COLO668 (cell line): ENCODE results near the gene CBX8.

Experiments used
- DNase-seq: peaks from one replicate; lab custom pipeline; 2025; ENCODE audit not compliant: unreplicated experiment; lab: John Stamatoyannopoulos, UW

Gene CBX8

DNA sequence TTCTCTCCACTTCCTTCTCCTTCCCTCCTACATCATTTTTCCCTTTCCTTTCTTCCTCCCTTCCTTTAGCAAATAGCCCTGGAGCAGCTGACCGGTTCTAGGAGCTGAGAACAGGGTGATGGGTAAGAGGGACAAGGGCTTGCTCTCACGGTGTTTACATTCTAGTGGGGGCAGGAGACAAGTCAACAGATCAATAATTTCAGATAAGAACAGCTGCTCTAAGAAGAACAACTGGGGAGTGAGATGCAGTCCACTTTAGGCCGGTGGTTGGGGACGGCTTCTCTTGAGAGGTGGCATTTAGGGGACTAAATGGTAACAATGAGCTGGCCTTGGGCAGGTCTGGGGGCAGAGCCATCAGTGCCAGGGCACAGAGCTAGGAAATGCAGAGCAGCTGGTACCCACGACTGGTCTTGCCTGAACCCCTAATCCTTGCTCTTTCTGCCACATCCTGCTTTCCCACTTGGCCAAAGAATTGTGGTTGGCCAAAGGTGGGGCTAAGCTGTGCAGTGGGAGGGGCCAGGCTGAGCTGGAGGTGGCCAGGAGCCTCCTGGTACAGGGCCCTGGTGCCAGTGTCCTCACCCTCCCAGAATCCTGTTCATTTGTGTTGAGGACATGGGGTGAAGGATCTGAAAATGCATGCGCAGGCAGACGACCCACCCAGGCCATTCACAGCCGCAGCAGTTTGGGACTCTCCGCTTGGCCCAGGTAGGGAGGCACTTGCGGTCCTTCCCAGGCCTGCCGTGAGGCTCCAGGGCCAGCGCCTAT is 24.6 kb upstream of the CBX8 start:
- no peak for DNase-seq

DNA sequence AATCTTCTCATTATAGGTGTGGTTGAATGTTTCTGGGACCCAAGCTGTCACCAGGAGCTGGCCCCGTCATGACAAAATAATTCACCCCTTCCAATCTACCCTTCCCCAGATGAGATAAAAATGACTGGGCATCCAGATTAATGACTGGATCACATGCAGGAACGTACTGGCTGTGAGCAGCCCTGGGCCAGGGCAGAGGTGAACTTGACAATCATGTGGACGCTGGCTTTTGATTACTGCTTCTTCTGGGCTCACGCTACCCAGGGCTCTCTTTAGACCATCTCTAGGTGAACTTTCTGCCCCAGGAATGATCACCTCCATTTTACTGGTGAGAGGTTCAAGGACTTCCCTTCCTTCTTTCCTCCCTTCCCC is 24.1 kb upstream of the CBX8 start:
- no peak for DNase-seq

- no peak for DNase-seq
Observed at GRCh38 chr17:79819534-79820276, 22.8 kb upstream of the CBX8 start.

GRCh38 chr17:79819085-79819484 is 22.2 kb upstream of the CBX8 start:
- DNase-seq, result no peak

DNA sequence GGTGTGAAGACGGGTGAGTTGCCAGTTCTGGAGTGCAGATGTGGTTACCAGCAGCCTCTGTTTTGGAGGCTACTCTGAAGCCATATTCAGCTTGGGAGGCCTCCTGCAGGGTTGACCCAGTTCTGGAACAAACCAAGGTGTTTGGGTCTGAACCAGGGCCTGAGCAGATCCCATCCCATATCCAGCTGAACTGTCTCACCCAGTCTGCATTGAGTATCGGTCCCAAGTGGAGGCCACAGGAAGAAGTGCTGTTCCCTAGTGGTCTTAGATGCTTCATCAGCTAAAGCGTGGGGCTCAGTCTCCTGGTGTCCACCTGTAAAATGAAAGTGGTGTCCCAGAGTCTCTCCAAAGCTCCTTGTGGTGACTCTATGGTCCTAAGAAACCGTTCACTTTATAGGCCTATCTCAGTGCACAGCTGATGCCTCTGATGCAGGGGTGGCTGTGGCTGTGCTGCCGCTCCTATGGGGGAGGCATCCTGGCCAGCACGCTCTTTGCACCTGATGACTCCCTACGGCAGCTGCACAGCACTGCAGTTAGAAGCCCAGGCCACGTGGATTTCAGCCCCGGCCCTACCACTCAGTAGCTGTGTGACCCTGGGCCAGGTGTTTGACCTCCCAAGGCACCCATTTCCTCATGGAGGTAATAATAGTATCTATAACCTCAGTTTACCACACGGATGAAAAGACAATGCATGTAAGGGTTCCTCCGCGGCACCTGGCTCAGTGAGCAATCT is 21.3 kb upstream of the CBX8 start:
- DNase-seq, result no peak

- DNase-seq, result no peak
Observed at GRCh38 chr17:79815836-79816461, 19.1 kb upstream of the CBX8 start.

- no peak for DNase-seq
Observed at GRCh38 chr17:79814974-79815835, 18.3 kb upstream of the CBX8 start.

DNA sequence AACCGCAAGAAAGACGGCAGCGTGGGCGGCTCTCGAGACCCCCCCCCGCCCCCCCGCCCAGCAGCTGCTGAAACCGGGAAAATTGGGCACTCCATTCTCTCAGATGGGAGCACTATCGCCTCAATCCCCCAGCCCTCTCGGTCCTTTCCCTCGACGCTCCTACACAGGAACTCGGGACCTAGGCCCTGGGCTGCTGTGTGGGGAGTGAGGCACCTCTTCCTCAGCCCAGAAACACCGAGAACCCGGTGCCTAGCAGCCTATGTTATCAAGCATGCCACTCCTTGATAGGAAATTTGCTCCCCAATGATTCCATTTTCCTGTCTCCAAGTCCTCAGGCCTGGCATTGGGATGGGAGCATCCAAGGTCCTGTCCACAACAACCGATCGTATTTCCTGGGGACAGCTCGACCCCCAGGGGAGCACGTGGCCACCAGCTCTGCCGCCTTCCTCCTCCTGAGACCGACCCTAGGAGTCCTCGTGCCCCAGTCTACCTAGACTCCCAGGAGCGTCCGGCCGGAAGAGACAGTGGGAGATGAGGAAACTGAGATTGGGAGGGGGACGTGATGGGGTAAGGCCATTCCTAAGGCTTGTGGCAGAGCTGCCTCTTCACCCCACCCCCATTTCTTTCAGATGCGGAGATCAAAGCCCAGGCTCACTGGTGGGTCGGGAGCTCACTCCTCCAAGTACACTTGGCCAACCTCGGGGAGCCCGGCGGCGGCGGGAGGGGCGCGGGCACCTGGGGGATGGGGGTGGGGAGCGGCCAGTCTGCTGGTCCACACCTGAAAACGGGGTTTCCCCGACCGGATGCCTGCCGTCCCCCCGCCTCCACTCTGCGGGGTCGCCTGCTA is 17.5 kb upstream of the CBX8 start:
- DNase-seq, result no peak

- DNase-seq, result peak; percentile 45
Observed at GRCh38 chr17:79813297-79814126, 16.6 kb upstream of the CBX8 start.

DNA sequence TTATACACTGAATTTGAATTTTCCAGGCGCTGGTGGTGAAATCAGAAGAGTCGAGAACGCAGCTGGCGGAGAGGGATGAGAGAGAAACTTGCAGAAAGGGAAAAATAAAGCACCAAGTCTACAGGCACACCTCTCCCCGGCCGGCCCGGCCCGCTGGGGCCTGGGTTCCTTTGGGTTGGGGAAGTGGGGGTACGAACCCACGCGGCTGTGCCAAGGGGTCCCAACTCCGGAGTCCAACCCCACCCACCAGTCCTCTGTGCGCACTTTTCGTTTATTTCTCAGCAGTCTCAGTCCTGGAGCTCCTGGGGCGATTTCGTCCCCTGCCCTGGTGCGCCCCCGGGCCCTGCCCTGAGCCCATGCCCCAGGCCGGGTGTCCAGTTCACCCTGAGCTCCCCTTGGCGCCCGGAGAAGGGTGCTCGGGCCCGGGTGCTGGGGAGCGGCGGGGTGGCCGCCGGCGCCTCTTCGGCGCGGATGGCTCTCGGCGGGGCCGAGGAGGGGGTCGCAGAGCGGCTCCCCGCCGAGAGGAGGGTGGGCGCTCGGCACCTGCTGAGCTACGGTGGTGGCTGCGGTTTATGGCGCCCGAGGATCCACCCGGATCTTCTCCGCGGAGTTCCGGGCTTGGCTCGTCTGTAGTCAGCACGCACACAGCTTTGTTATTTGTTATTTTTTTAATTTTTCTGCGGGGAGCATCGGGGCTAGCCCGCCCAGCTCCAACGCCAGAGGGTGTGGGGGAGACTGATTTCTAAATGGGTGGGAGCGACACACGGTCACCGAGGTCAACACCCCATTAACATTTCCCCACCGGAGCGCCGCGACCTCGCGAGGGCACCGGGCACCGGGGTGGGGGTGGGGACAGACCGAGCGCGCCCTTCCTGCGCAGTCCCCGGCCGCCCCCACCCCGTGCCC is 15.7 kb upstream of the CBX8 start:
- peak; percentile 45 for DNase-seq

DNA sequence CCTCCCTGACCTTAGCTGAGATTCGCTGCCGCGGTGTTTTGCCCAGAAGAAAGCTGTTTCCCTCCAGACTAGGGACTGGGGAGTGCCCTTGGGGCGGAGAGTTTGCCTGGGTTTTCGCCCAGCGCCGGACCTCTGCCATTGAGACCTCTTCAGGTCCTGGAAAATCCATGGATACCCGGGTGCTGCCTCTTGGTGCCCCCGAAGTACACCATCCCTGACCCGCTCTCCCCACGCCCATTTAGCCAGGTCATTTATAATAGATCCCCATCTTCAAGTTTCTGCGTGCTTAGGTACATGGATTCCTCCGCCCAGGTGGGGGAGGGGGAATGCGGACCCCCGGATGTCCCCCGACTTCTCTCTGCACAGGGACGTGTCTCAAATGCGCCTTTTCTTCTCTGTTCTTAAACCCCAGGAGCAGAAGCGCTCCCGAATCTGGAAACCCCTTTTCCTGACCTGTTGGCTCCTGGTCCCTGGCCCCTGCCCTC is 15.0 kb upstream of the CBX8 start:
- DNase-seq, result no peak

DNA sequence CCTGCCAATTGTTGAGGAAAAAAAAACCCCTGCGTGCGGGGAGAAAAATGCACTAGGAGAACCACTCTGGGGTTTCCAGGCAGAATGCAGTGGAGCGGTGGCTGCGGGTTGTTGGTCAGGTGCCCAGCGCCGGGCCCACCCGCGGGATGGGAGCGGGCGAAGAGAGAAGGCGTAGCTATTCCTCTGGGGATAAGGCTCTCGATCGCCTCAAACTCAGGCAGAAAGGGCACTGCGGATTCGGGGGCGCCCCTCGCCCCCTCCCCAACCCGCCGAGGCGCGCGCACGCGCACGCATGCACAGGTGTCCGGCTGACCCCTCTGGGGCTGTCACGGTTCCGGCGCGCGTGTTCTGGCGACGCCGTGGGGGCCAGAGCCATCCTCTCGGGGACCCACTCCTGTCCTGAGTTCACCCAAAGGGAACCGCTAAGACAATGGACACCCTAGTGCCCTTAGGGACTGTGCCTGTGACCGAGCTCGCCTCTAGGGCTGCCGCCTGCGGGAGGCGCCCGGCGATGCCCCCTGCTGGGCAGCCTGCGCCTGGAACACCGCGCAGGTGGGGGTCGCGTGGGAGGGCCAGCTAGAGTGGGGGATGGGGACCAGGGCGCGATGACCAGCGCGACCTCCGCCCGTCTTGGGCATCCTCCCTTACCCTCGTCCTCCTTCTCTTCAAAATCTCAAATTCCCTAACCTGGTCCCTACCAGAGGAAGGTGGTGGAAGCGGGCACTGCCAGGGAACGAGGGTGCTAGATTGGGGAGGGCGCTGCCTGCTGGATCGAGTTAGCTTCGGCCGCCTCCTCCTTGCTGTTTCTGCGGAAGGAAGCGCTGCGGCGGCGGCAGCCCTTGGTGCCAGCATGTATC is 14.4 kb upstream of the CBX8 start:
- peak; percentile 73 for DNase-seq

DNA sequence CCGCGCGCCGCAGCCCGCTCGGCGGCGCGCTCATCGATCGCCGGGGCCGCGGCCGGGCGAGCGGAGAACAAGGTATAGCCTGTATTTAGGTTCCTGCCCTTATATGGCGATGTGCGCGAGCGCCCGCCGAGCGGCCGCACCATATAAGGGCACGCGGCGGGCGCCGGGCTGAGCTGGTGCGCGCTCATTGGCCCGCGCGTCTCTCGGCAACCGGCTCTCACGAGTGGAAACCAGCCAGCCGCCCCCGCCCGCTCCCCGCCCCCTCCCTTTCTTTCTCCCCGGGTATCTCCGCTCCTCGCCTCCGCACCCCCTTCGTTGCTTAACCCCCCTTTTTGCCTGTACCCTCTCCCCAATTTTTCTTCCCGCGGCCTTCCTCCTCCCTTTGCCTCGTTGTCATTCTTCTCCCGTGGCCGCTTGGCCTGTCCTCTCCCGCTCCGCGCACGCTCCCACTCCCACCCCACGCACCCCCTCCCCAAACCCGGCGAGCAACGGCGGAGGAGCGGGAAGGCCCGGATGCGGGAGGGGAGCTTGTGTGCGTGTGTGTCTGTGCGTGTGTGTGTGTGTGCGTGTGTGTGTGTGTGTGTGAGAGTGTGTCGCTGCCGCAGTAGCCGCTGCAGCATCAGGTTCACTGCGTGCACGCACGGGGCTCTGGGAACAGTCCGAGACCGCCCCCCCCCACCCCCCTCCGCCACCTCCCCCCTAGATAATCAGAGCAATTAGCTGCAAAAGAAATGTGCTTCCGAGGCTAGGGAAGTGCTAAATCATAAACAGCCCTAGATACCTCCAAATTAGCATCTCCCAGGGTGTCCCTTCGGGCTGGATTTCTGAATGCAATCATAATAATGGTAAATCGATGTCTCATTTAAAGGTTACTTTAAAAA is 13.5 kb upstream of the CBX8 start:
- peak; percentile 94 for DNase-seq

GRCh38 chr17:79809530-79810129 is 12.8 kb upstream of the CBX8 start:
- DNase-seq, result peak; percentile 71
